ENCODE results near the gene STYXL2.

GRCh38 chr1:167077868-167078210, 16.0 kb upstream of the STYXL2 start:
- no peak for TF ChIP-seq CTCF (IDR thresholded peaks at IDR 0.05; ENCODE audit: insufficient read depth, low read length)
- TF ChIP-seq POLR2AphosphoS5 (IDR thresholded peaks at IDR 0.05; ENCODE audit: low read depth): no peak
- no peak for TF ChIP-seq REST (IDR thresholded peaks at IDR 0.05; ENCODE audit: insufficient replicate concordance, low read depth)
- no peak for TF ChIP-seq GABPA (IDR thresholded peaks at IDR 0.05; ENCODE audit: low read depth)
- TF ChIP-seq SPI1 (IDR thresholded peaks at IDR 0.05; ENCODE audit: borderline replicate concordance, low read depth): no peak

Data from HL-60 (cell line).